ENCODE measurements around the gene POLG2.

DNA sequence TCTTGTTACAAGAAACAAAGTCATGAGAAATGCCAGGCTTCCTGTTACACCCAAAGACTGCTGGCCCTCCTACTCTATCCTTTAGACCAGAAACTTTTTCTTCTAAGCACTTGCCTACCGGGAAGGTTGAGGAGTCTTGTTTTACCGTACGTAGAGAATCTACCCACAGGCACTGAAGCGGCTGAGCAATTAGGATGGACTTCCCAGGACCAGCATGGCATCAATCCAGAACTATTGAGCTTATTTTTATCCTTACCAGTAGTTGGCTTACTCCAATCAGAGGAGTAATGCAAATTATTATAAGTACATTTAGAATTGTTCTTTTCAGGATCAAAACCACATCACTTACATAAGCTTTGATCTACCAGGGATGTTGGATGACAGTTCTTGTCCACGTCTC is 35.6 kb upstream of the POLG2 start:
- TF ChIP-seq, protein P1, sequence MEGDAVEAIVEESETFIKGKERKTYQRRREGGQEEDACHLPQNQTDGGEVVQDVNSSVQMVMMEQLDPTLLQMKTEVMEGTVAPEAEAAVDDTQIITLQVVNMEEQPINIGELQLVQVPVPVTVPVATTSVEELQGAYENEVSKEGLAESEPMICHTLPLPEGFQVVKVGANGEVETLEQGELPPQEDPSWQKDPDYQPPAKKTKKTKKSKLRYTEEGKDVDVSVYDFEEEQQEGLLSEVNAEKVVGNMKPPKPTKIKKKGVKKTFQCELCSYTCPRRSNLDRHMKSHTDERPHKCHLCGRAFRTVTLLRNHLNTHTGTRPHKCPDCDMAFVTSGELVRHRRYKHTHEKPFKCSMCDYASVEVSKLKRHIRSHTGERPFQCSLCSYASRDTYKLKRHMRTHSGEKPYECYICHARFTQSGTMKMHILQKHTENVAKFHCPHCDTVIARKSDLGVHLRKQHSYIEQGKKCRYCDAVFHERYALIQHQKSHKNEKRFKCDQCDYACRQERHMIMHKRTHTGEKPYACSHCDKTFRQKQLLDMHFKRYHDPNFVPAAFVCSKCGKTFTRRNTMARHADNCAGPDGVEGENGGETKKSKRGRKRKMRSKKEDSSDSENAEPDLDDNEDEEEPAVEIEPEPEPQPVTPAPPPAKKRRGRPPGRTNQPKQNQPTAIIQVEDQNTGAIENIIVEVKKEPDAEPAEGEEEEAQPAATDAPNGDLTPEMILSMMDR (IDR thresholded peaks at IDR 0.05 in 4 of 5, conservative IDR thresholded peaks at IDR 0.05 in 1 of 5), result no peak
- no peak for TF ChIP-seq POLR2A (IDR thresholded peaks at IDR 0.05)

Data from gastrocnemius medialis (tissue), 4 donors.